ENCODE data around the gene HPCAL1. TPM values are rescaled to one million over a fixed set of nuclear protein-coding genes. Genes with fewer than 3 reads are reported as not detected.

The HPCAL1 gene
- total and polyA plus RNA-seq, 2 experiments from 2014 or later = 13.4 to 25.5 TPM

DNA sequence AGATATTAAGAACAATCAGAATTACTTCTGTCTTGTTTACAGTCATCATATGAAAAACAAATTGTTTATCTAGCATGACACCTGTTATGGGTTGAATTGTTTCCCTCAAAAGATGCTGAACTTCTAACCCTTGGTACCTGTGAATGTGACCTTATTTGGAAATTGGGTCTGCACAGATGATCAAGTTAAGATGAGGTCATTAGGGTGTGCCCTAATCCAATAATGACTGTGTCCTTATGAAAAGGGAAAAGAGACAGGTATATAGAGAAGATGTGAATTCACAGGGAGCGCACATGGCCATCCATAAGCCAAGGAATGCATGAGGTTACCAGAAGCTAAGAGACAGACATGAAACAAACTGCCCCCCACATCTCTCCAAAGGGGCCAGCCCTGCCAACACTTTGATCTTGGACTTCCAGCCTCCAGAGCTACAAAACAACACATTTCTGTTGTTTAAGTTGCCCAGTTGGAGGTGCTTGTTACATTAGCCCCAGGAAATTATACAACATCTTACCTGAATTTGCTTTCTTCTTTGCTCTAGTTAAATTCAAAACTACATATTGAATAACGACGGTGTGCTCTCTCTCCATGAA is 2.3 kb upstream of the HPCAL1 start:
- Histone ChIP-seq H3K27ac (no peak overlapping the region), H3K27me3 (peaks cover 24% of the 10 kb centered on the region), H3K4me1 (ENCODE audit: low read depth) (no peaks in the 10 kb centered on the region), H3K4me3 (no peak overlapping the region), H3K9me3 (ENCODE audit: low read depth) (no peaks in the 10 kb centered on the region), H3K36me3 (no peaks in the 10 kb centered on the region)
- TF ChIP-seq, protein P1, sequence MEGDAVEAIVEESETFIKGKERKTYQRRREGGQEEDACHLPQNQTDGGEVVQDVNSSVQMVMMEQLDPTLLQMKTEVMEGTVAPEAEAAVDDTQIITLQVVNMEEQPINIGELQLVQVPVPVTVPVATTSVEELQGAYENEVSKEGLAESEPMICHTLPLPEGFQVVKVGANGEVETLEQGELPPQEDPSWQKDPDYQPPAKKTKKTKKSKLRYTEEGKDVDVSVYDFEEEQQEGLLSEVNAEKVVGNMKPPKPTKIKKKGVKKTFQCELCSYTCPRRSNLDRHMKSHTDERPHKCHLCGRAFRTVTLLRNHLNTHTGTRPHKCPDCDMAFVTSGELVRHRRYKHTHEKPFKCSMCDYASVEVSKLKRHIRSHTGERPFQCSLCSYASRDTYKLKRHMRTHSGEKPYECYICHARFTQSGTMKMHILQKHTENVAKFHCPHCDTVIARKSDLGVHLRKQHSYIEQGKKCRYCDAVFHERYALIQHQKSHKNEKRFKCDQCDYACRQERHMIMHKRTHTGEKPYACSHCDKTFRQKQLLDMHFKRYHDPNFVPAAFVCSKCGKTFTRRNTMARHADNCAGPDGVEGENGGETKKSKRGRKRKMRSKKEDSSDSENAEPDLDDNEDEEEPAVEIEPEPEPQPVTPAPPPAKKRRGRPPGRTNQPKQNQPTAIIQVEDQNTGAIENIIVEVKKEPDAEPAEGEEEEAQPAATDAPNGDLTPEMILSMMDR (IDR thresholded peaks at IDR 0.05; ENCODE audit: low read depth, low read length) = no peak
- no peak for DNase-seq (ENCODE audit: low read depth in 1 of 2, low spot score in 1 of 2)

DNA sequence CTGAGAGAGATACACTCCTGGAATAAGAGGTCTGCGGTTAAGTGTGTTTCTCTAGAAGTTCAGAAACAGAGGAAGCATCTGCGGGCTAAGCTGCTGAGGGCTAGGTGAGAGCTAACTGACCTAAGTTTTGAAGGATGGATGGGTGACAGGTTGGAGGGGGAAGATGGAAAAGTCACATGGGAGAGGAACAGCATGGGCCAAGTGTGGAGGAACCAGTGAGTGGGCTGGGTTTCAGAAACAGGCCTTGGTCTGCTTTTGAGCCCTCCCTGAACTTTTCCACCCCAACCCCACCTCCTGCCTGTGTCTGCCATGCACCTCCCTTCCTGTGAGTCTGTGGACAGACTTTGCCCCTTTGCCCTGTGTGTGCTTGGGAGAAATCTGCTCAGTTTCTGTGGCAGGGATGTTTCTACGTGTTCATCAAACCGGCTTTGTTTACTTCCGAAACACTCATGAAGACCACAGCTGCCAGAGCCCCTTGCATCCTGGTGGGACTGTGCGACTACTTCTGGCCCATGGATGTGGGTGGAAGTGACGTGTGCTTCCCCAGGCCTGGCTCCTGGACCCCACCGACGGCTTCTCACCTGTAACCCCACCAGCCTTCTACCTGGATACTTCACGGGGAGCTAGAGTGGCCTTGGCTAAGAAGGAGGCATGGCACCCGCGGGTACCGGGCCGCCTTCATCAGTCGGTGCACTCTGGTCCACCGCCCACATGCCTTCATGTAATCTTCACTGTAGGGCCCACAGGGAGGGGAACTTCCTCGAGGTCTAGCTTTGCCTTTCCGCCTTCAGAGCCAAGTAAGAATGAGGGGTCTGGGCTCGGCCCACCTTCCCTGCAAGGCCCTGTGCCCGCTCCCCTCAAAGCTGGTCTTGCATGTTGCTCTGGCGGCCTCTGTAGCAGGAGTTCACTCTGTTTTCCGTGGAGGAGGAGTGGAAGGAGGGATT is 1.4 kb upstream of the HPCAL1 start:
- peaks cover 32% of the 10 kb centered on the region for H3K27me3 ChIP-seq
- no peaks in the 10 kb centered on the region for H3K9me3 ChIP-seq (ENCODE audit: low read depth)
- H3K4me3 ChIP-seq = no peak overlapping the region
- no peaks in the 10 kb centered on the region for H3K4me1 ChIP-seq (ENCODE audit: low read depth)
- no peak for DNase-seq (ENCODE audit: low read depth in 1 of 2, low spot score in 1 of 2)
- no peak overlapping the region for H3K27ac ChIP-seq
- TF ChIP-seq, protein P1 (IDR thresholded peaks at IDR 0.05; ENCODE audit: low read depth, low read length) = no peak
- no peaks in the 10 kb centered on the region for H3K36me3 ChIP-seq

DNA sequence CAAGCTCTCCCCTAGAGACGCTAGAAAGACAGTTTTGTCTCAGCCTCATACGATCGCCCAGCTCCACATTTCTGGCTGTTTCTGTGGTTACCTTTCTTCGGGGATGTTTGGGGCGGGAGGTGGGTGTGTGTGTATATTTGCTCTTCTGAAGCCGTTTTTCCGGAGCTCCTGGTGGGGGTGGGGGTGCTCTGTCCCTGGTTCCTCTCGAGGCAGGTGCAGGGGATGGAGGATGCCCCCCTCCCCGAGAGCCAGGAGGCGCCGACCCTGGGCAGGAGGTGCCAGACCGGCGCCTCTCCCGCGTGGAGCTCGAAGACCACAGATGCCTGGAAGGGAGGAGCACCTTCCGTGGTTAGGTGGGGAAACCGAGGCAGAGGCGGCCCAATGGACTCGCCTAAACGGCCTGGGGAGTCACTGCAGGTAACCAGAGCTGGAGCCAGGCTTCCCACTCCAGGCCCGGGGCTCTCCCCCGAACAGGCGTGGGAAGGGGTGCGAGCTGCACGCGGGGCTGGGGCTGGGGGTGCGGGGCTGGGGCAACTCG is 694 bp upstream of the HPCAL1 start:
- Histone ChIP-seq H3K27ac (peak overlapping the region; percentile 78), H3K4me3 (peak overlapping the region; percentile 79), H3K9me3 (ENCODE audit: low read depth) (no peaks in the 10 kb centered on the region), H3K27me3 (peaks cover 40% of the 10 kb centered on the region), H3K4me1 (ENCODE audit: low read depth) (no peaks in the 10 kb centered on the region), H3K36me3 (no peaks in the 10 kb centered on the region)
- TF ChIP-seq, protein P1 (IDR thresholded peaks at IDR 0.05; ENCODE audit: low read depth, low read length) = no peak
- no peak for DNase-seq (ENCODE audit: low read depth in 1 of 2, low spot score in 1 of 2)

DNA sequence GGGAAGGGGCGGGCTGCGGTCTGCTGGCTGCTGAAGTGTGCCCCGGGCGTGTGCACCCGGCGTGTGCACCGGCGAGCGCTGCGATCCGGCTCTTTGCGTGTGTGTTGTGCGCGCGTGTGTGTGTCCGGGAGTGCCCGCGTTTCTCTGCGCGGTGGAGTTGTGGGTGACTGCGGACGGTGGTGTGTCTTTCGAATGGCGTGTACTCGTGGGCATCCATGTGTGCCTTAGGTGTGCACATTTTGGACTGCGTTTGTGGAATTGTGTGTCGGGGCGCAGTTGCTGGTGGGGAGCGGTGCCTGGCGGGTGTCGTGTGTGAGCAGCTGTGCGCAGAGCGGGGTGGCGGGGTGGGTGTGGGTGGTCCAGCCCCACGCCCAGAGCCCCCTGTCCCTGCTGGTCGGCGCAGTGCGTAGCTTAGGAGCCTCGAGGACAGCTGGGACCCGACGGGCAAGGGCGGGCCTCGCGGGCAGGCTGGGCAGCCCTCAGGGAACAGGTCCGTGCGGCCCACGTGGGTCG is 533 bp downstream of the HPCAL1 start:
- TF ChIP-seq, protein P1 (IDR thresholded peaks at IDR 0.05; ENCODE audit: low read depth, low read length) = no peak
- no peak for DNase-seq (ENCODE audit: low read depth in 1 of 2, low spot score in 1 of 2)
- Histone ChIP-seq H3K27ac (no peak overlapping the region), H3K36me3 (no peaks in the 10 kb centered on the region), H3K27me3 (peaks cover 42% of the 10 kb centered on the region), H3K4me1 (ENCODE audit: low read depth) (no peaks in the 10 kb centered on the region), H3K9me3 (ENCODE audit: low read depth) (no peaks in the 10 kb centered on the region), H3K4me3 (peak overlapping the region; percentile 79)

DNA sequence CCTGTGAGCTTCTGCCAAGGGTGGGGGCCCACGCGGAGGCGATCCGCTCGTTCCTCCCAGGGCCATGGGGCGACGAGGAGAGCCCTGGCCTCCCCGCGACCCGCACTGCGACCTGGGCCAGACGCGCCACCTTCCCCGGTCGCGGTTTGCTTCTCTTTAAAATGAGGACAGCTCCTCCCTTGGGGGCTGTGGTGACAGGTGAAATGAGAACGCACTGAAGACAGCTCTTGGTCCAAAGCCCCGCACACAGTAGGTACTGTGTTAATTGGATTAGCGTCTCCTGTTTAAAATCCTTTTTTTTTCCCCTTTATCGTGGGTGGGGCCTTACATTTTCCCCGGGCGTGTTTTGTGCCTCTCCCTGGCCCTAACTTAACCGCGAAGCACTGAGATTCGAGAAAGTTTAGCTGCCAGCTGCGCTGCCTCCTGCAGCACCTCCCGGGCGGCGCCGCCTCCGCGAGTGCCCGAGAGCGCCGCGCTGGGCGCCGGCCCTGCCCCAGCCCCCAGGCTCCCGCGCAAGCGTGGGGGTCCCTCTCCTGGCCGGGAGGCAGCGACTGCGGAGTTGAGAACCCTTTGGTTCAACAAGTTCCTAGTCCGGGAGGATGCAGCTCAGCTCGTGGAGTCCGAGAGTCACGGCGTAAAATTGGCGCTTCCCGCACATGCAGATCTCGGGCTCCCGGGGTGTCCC is 1.1 kb downstream of the HPCAL1 start:
- peak; percentile 64 to 75 for DNase-seq (ENCODE audit: low read depth in 1 of 2, low spot score in 1 of 2)
- Histone ChIP-seq H3K27me3 (peaks cover 42% of the 10 kb centered on the region), H3K4me3 (peak overlapping the region; percentile 79), H3K27ac (no peak overlapping the region), H3K36me3 (no peaks in the 10 kb centered on the region), H3K9me3 (ENCODE audit: low read depth) (no peaks in the 10 kb centered on the region), H3K4me1 (ENCODE audit: low read depth) (no peaks in the 10 kb centered on the region)
- TF ChIP-seq, protein P1 (IDR thresholded peaks at IDR 0.05; ENCODE audit: low read depth, low read length) = peak; percentile 26
